NT2/D1 (cell line): Measurements from ENCODE around the gene SDF4.

ENCODE experiments used
- SUZ12 ChIP-seq: IDR thresholded peaks from 2 replicates; pipeline ENCODE4 v1.6.1; 2011; ENCODE audit not compliant: insufficient read length, insufficient read depth; ENCODE audit errors: extremely low read depth
- YY1 ChIP-seq: IDR thresholded peaks from 2 replicates; pipeline ENCODE4 v1.6.1; 2011; ENCODE audit not compliant: insufficient read length, insufficient read depth
- ZNF274 ChIP-seq: IDR thresholded peaks from 2 replicates; pipeline ENCODE4 v1.6.1; 2011; ENCODE audit warnings: mild to moderate bottlenecking, low read depth, low read length

GRCh38 chr1:1173061-1173792 is 58.6 kb downstream of the SDF4 start:
- TF ChIP-seq ZNF274 (no peak), YY1 (no peak), SUZ12 (no peak)
